ENCODE results near the gene ATP8B1.

- TF ChIP-seq, protein P1, sequence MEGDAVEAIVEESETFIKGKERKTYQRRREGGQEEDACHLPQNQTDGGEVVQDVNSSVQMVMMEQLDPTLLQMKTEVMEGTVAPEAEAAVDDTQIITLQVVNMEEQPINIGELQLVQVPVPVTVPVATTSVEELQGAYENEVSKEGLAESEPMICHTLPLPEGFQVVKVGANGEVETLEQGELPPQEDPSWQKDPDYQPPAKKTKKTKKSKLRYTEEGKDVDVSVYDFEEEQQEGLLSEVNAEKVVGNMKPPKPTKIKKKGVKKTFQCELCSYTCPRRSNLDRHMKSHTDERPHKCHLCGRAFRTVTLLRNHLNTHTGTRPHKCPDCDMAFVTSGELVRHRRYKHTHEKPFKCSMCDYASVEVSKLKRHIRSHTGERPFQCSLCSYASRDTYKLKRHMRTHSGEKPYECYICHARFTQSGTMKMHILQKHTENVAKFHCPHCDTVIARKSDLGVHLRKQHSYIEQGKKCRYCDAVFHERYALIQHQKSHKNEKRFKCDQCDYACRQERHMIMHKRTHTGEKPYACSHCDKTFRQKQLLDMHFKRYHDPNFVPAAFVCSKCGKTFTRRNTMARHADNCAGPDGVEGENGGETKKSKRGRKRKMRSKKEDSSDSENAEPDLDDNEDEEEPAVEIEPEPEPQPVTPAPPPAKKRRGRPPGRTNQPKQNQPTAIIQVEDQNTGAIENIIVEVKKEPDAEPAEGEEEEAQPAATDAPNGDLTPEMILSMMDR (conservative IDR thresholded peaks at IDR 0.05; ENCODE audit: low read length), result no peak
- TF ChIP-seq EZH2phosphoT487 (IDR thresholded peaks at IDR 0.05; ENCODE audit: borderline replicate concordance), result no peak
Observed at GRCh38 chr18:57768537-57769326, 34.4 kb downstream of the ATP8B1 start.

All from Loucy (cell line).